ENCODE results near the gene MANSC4.

GRCh38 chr12:27802936-27803335, 22.9 kb upstream of the MANSC4 start:
- TF ChIP-seq POLR2AphosphoS5 (IDR thresholded peaks at IDR 0.05; ENCODE audit: insufficient read depth in 1 of 2, low read depth in 1 of 2) (no peak), POLR2A (IDR thresholded peaks at IDR 0.05) (no peak), CTCF (IDR thresholded peaks at IDR 0.05) (no peak)
